22Rv1 (cell line): ENCODE results near the gene RAB7B.

ENCODE experiments used
- H3K27ac ChIP-seq: fragments of 450-650 bp; 2 replicates; pipeline ENCODE4 v1.5.1; 2017
- ZFX ChIP-seq: fragments of 450-650 bp; IDR thresholded peaks from 2 replicates; pipeline ENCODE4 v1.6.1; 2017; ENCODE audit warnings: antibody characterized with exemption, borderline replicate concordance
- TF ChIP-seq, protein P1 (sequence below): fragments of 450-650 bp; IDR thresholded peaks from 2 replicates; pipeline ENCODE4 v1.5.1; 2017; ENCODE audit warnings: mild to moderate bottlenecking

RAB7B gene

DNA sequence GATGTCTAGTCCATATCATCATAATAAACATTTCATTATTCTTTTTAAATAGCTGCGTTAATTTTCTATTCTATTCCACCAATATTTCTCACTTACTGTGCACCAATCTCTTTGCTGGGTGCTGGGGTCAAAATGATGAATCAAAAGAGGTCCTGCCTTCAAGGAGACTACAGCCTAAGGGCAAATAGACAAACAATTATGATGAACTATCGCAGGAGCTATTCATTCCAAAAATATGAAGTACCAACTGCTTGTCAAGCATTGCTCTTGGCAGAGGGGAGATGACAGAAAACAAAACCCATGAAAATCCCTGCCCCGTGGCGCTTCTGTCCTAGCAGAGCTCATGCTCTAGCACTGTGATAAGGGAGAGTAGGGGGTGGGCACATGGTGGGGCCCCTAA, 31.1 kb downstream of the RAB7B start:
- TF ChIP-seq, protein P1, sequence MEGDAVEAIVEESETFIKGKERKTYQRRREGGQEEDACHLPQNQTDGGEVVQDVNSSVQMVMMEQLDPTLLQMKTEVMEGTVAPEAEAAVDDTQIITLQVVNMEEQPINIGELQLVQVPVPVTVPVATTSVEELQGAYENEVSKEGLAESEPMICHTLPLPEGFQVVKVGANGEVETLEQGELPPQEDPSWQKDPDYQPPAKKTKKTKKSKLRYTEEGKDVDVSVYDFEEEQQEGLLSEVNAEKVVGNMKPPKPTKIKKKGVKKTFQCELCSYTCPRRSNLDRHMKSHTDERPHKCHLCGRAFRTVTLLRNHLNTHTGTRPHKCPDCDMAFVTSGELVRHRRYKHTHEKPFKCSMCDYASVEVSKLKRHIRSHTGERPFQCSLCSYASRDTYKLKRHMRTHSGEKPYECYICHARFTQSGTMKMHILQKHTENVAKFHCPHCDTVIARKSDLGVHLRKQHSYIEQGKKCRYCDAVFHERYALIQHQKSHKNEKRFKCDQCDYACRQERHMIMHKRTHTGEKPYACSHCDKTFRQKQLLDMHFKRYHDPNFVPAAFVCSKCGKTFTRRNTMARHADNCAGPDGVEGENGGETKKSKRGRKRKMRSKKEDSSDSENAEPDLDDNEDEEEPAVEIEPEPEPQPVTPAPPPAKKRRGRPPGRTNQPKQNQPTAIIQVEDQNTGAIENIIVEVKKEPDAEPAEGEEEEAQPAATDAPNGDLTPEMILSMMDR = no peak
- TF ChIP-seq ZFX = no peak
- H3K27ac ChIP-seq = no peak overlapping the region

GRCh38 chr1:205971082-205971481, 32.1 kb downstream of the RAB7B start:
- H3K27ac ChIP-seq = no peak overlapping the region
- TF ChIP-seq ZFX = no peak
- TF ChIP-seq, protein P1 = no peak

GRCh38 chr1:205970486-205970885, 32.7 kb downstream of the RAB7B start:
- no peak overlapping the region for H3K27ac ChIP-seq
- no peak for TF ChIP-seq ZFX
- TF ChIP-seq, protein P1 = no peak

GRCh38 chr1:205969229-205969628, 34.0 kb downstream of the RAB7B start:
- TF ChIP-seq, protein P1 = no peak
- no peak for TF ChIP-seq ZFX
- H3K27ac ChIP-seq = no peak overlapping the region

GRCh38 chr1:205967554-205968335, 35.5 kb downstream of the RAB7B start:
- H3K27ac ChIP-seq = no peak overlapping the region
- TF ChIP-seq ZFX = no peak
- TF ChIP-seq, protein P1 = no peak

GRCh38 chr1:205965036-205965884, 37.9 kb downstream of the RAB7B start:
- TF ChIP-seq ZFX = no peak
- no peak overlapping the region for H3K27ac ChIP-seq

DNA sequence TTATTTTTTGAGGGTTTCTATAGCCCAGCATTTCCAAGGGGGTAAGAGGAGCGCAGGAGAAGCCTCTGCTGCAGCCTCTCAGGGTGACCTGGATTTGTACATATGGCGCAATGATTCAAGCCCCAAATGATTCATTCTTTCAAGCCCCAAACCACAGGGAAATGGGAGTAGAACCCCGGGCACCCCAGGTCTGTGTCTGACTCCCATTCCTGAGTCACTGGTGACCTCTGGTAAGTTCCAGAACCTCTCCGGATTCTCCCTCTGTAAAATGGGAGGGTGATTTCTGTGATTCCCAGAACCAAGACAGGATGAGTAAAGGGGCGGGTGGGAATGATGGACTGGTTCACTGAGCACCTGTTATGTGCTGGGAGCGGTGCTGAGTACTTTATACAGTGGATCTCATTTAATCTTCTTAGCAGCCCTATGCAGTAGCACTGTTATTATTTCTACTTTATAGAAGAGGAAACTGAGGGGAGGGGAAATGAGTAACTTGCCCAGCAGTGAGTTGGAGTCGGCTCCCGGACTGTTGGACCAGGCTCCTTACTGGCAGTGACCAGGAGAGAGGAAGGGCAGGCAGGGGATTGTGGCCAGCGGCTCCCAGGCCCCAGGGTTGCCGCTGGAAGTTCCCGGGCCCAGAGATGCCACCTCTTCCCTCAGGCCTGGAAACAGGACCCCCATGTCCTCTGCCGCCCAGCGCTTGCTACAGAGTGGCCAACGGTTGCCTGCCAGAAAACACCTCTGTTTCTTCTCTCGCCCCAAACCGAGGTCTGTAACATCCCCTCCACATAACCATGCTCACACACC, 39.6 kb downstream of the RAB7B start:
- no peak overlapping the region for H3K27ac ChIP-seq

More for the DNA sequence above, 39.6 kb downstream of the RAB7B start:
- TF ChIP-seq ZFX = no peak
- TF ChIP-seq, protein P1 = no peak
